ENCODE results near the gene CERKL. TPM values are rescaled to one million over a fixed set of nuclear protein-coding genes. Genes with fewer than 3 reads are reported as not detected.

CERKL gene
- total and polyA plus RNA-seq, 2 donors (not counting 1 experiment from before 2014, with no cell fraction given) = 0.03 TPM; not detected in 1

DNA sequence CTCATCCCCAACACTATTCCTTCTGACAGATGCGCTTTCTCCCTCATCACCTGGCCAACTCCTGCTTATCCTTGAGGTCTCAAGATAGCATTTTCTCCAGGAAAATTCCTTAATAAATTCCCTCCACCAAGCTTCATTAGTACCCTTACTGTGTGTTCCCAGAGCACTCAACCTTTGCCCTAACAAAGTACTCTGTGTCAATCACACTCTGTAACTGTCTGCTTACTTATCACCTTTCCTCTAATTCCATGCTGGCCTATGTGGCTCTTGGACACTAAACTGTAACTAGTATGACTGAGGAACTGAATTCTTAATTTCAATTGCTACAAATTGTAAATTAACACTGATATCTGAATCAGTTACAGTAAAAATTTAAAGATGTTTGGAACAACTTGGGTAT is 41.3 kb upstream of the CERKL start:
- no peak overlapping the region for H3K4me3 ChIP-seq (ENCODE audit: control extremely low read depth in 1 of 5, extremely low read depth in 1 of 5, insufficient read depth in 1 of 5, low read depth in 2 of 5, low read length in 4 of 5)
- no peak overlapping the region for H3K9ac ChIP-seq (ENCODE audit: low read length)
- H4K20me1 ChIP-seq (ENCODE audit: control insufficient read depth, insufficient read depth, low read length, poor library complexity, severe bottlenecking) = no peaks in the 10 kb centered on the region
- H3K27ac Mint-ChIP-seq = no peak overlapping the region
- no peaks in the 10 kb centered on the region for H3K27me3 ChIP-seq (replicated peaks in 1 of 4; ENCODE audit: control extremely low read depth in 1 of 4, control insufficient read depth in 3 of 4, insufficient read depth in 4 of 4, low read length in 3 of 4)
- H3K27ac ChIP-seq (ENCODE audit: low read length in 2 of 2) = no peak overlapping the region
- ATAC-seq (ENCODE audit: low read depth) = no peak
- H3K4me3 Mint-ChIP-seq = no peak overlapping the region
- no peak overlapping the region for H2AFZ ChIP-seq (ENCODE audit: insufficient read depth, low read depth, low read length, poor library complexity, severe bottlenecking)
- peaks cover 6% of the 10 kb centered on the region for H3K4me1 Mint-ChIP-seq
- no peak for TF ChIP-seq EZH2 (IDR thresholded peaks at IDR 0.05; ENCODE audit: borderline replicate concordance, insufficient read depth, low read depth, low read length, poor library complexity, severe bottlenecking)
- TF ChIP-seq, protein P1, sequence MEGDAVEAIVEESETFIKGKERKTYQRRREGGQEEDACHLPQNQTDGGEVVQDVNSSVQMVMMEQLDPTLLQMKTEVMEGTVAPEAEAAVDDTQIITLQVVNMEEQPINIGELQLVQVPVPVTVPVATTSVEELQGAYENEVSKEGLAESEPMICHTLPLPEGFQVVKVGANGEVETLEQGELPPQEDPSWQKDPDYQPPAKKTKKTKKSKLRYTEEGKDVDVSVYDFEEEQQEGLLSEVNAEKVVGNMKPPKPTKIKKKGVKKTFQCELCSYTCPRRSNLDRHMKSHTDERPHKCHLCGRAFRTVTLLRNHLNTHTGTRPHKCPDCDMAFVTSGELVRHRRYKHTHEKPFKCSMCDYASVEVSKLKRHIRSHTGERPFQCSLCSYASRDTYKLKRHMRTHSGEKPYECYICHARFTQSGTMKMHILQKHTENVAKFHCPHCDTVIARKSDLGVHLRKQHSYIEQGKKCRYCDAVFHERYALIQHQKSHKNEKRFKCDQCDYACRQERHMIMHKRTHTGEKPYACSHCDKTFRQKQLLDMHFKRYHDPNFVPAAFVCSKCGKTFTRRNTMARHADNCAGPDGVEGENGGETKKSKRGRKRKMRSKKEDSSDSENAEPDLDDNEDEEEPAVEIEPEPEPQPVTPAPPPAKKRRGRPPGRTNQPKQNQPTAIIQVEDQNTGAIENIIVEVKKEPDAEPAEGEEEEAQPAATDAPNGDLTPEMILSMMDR (IDR thresholded peaks at IDR 0.05) = no peak
- peaks cover 16% of the 10 kb centered on the region for H3K27me3 Mint-ChIP-seq
- no peaks in the 10 kb centered on the region for H3K79me2 ChIP-seq (ENCODE audit: control insufficient read depth, insufficient read depth, low read length)
- WGBS (ENCODE audit: insufficient coverage) = 91% methylated on average over 1 of the region's 1 CpG
- intact Hi-C loops (cut with micrococcal nuclease) = no loop called here
- DNase-seq = no peak
- H3K9me3 Mint-ChIP-seq (ENCODE audit: insufficient read depth) = peaks cover 5% of the 10 kb centered on the region
- H3K36me3 ChIP-seq (replicated peaks in 1 of 2; ENCODE audit: control extremely low read depth in 1 of 2, control insufficient read depth in 1 of 2, extremely low read depth in 1 of 2, insufficient read depth in 2 of 2, low read length in 1 of 2) = no peaks in the 10 kb centered on the region
- H3K4me2 ChIP-seq (replicated peaks; ENCODE audit: low read depth, low read length, poor library complexity, severe bottlenecking) = no peak overlapping the region
- ChIA-PET POLR2A (no interaction called here), CTCF (no interaction called here)
- peaks cover 0 to 4% (median 2%) of the 10 kb centered on the region in 3 donors for H3K9me3 ChIP-seq (ENCODE audit: control extremely low read depth in 1 of 3, control insufficient read depth in 2 of 3, insufficient read depth in 1 of 3, low read length in 2 of 3)
- no peaks in the 10 kb centered on the region for H3K4me1 ChIP-seq (ENCODE audit: control insufficient read depth in 2 of 2, insufficient read depth in 2 of 2, low read length in 2 of 2)

DNA sequence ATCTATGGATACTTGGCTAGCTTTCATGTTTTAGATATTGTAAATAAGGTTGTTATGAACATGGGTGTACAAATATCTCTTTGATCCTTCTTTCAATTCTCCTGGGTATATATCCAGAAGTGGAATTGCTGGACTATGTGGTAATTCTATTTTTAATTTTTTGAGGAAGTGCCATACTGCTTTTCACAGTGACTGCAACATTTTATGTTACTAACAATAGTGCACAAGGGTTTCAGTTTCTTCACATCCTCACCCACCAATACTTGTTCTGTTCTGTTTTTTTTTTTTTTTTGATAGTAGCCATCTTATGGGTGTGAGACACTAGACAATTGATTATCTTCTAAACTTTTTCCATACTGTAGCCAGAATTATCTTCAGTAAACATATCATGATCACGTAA is 40.7 kb upstream of the CERKL start:
- Mint-ChIP-seq H3K27ac (no peak overlapping the region), H3K4me1 (peaks cover 6% of the 10 kb centered on the region), H3K4me3 (no peak overlapping the region), H3K27me3 (peaks cover 19% of the 10 kb centered on the region), H3K9me3 (ENCODE audit: insufficient read depth) (peaks cover 4% of the 10 kb centered on the region)
- Histone ChIP-seq H3K27ac (ENCODE audit: low read length in 2 of 2) (no peak overlapping the region), H3K9ac (ENCODE audit: low read length) (no peak overlapping the region), H4K20me1 (ENCODE audit: control insufficient read depth, insufficient read depth, low read length, poor library complexity, severe bottlenecking) (no peaks in the 10 kb centered on the region), H3K79me2 (ENCODE audit: control insufficient read depth, insufficient read depth, low read length) (no peaks in the 10 kb centered on the region), H3K27me3 (replicated peaks in 1 of 4; ENCODE audit: control extremely low read depth in 1 of 4, control insufficient read depth in 3 of 4, insufficient read depth in 4 of 4, low read length in 3 of 4) (no peaks in the 10 kb centered on the region), H2AFZ (ENCODE audit: insufficient read depth, low read depth, low read length, poor library complexity, severe bottlenecking) (no peak overlapping the region), H3K4me1 (ENCODE audit: control insufficient read depth in 2 of 2, insufficient read depth in 2 of 2, low read length in 2 of 2) (no peaks in the 10 kb centered on the region), H3K4me3 (ENCODE audit: control extremely low read depth in 1 of 5, extremely low read depth in 1 of 5, insufficient read depth in 1 of 5, low read depth in 2 of 5, low read length in 4 of 5) (no peak overlapping the region), H3K4me2 (replicated peaks; ENCODE audit: low read depth, low read length, poor library complexity, severe bottlenecking) (no peak overlapping the region), H3K9me3 (ENCODE audit: control extremely low read depth in 1 of 3, control insufficient read depth in 2 of 3, insufficient read depth in 1 of 3, low read length in 2 of 3) (peaks cover 0 to 1% (median 0%) of the 10 kb centered on the region in 3 donors), H3K36me3 (replicated peaks in 1 of 2; ENCODE audit: control extremely low read depth in 1 of 2, control insufficient read depth in 1 of 2, extremely low read depth in 1 of 2, insufficient read depth in 2 of 2, low read length in 1 of 2) (no peaks in the 10 kb centered on the region)
- no peak for ATAC-seq (ENCODE audit: low read depth)
- no peak for TF ChIP-seq EZH2 (IDR thresholded peaks at IDR 0.05; ENCODE audit: borderline replicate concordance, insufficient read depth, low read depth, low read length, poor library complexity, severe bottlenecking)
- intact Hi-C loops (cut with micrococcal nuclease) = no loop called here
- ChIA-PET POLR2A (no interaction called here), CTCF (no interaction called here)
- no peak for DNase-seq
- 88% methylated on average over 1 of the region's 1 CpG for WGBS (ENCODE audit: insufficient coverage)

Data from B cell (primary cell).